Measurements from ENCODE around the gene GALNTL6.
"Not testable (repeated sequence)": the region's sequence is repeated elsewhere in the genome, so short reads cannot be mapped to it uniquely, and the experiment has no call there.

GALNTL6 gene

DNA sequence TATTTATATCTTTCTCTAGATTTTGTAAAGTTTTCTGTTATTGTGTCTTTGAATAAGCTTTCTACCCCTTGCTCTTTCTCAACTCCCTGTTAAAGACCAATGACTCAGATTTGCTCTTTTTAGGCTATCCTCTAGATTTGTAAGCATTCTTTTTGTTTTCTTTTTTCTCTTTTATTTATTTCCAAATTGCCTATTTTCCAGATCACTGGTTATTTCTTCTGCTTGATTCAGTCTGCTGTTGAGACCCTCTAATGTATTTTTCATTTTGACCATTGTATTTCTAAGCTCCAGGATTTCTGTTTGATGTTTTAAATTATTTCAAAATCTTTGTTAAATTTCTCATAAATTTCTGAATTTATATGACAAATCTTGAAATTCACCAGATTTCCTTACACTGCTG is 892.8 kb downstream of the GALNTL6 start:
- DNase-seq (ENCODE audit: insufficient read length, low spot score) = no peak
- FAIRE-seq = no peak

GRCh38 chr4:172707622-172708021 is 894.4 kb downstream of the GALNTL6 start:
- no peak for FAIRE-seq
- no peak for DNase-seq (ENCODE audit: insufficient read length, low spot score)

- DNase-seq (ENCODE audit: insufficient read length, low spot score) (no peak), FAIRE-seq (no peak)
Measured at GRCh38 chr4:172708184-172708583, 895.0 kb downstream of the GALNTL6 start.

DNA sequence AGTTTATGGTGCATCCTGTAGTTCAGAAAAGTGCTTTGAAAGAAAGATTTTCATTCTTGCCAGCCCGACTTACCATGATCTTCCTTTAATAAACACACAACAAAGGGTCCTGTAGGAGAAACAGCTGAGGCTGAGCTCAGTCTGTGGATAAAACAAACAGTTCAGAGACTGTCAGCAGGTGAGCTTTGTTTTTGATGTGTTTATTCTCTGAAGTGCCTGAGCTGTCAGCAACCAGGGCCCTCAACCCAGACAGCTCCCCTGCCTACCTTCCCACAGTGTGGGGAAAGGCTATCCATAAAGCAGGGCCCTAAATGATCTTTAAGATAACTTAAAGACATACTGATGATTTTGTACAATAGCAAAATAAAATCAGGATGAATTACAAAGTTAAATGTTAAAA is 896.2 kb downstream of the GALNTL6 start:
- no peak for DNase-seq (ENCODE audit: insufficient read length, low spot score)
- FAIRE-seq = no peak

- no peak for FAIRE-seq
- DNase-seq (ENCODE audit: insufficient read length, low spot score) = no peak
Measured at GRCh38 chr4:172716291-172716690, 903.1 kb downstream of the GALNTL6 start.

GRCh38 chr4:172721659-172722058 is 908.5 kb downstream of the GALNTL6 start:
- DNase-seq (ENCODE audit: insufficient read length, low spot score) (no peak), FAIRE-seq (no peak)

GRCh38 chr4:172725581-172725980 is 912.4 kb downstream of the GALNTL6 start:
- FAIRE-seq (no peak), DNase-seq (ENCODE audit: insufficient read length, low spot score) (no peak)

DNA sequence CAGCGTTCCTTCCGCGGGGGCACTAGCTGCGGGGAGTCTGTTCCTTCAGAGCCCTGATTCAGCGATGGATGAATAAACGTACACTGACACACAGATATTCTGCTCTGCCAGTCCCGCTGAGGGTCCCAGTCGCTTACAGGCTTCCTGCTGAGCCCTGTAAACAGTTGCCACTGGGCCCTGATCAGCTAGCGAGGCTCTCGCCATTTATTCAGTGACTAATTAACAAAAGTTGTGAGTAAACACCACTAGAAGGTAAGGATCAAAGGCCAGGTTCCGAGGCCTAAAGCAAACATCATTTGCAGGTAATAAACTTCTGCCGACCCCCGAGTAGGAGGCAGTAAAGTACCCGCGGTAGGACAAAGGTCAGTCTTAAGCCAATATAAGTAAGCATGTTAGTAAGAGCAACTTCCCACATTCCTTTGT is 912.8 kb downstream of the GALNTL6 start:
- FAIRE-seq = no peak

GRCh38 chr4:172727631-172728030 is 914.4 kb downstream of the GALNTL6 start:
- FAIRE-seq = no peak

More for the DNA sequence above, 912.8 kb downstream of the GALNTL6 start:
- no peak for DNase-seq (ENCODE audit: insufficient read length, low spot score)

GRCh38 chr4:172733645-172734044 is 920.4 kb downstream of the GALNTL6 start:
- FAIRE-seq; DNase-seq (ENCODE audit: insufficient read length, low spot score): not testable (repeated sequence)

More at GRCh38 chr4:172727631-172728030, 914.4 kb downstream of the GALNTL6 start:
- no peak for DNase-seq (ENCODE audit: insufficient read length, low spot score)

GRCh38 chr4:172734555-172734954 is 921.4 kb downstream of the GALNTL6 start:
- no peak for FAIRE-seq
- DNase-seq (ENCODE audit: insufficient read length, low spot score) = no peak

- no peak for FAIRE-seq
- DNase-seq (ENCODE audit: insufficient read length, low spot score) = no peak
Measured at GRCh38 chr4:172736046-172736445, 922.8 kb downstream of the GALNTL6 start.

- FAIRE-seq (no peak), DNase-seq (ENCODE audit: insufficient read length, low spot score) (no peak)
Measured at GRCh38 chr4:172740434-172740833, 927.2 kb downstream of the GALNTL6 start.

- no peak for FAIRE-seq
- no peak for DNase-seq (ENCODE audit: insufficient read length, low spot score)
Measured at GRCh38 chr4:172750910-172751309, 937.7 kb downstream of the GALNTL6 start.

GRCh38 chr4:172751550-172751949 is 938.3 kb downstream of the GALNTL6 start:
- DNase-seq (ENCODE audit: insufficient read length, low spot score) = no peak
- FAIRE-seq = no peak

- DNase-seq (ENCODE audit: insufficient read length, low spot score) (no peak), FAIRE-seq (no peak)
Measured at GRCh38 chr4:172758586-172759340, 945.6 kb downstream of the GALNTL6 start.

DNA sequence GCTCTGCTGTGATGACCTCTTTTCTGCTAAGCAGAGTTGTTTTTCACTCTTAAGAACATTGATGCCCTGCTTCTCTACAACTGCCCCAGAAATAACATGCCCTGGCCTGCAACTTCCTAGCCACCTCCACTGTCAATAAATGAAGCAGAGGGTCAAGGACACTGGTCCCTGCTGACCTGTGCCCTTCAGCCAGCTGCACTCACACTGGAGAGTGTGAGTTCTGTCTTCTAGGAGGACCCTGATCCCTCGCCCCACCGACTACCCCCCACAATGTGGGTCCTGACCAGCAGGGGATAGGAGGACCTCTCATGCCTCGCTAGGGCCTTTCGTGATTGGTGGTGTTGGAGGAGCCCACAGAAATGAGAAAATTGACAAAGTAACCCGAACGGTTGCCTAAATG is 947.3 kb downstream of the GALNTL6 start:
- no peak for FAIRE-seq
- DNase-seq (ENCODE audit: insufficient read length, low spot score) = no peak

- no peak for DNase-seq (ENCODE audit: insufficient read length, low spot score)
- FAIRE-seq = no peak
Measured at GRCh38 chr4:172762895-172763294, 949.7 kb downstream of the GALNTL6 start.

- FAIRE-seq = no peak
- no peak for DNase-seq (ENCODE audit: insufficient read length, low spot score)
Measured at GRCh38 chr4:172770787-172771186, 957.6 kb downstream of the GALNTL6 start.

GRCh38 chr4:172772781-172773180 is 959.6 kb downstream of the GALNTL6 start:
- DNase-seq (ENCODE audit: insufficient read length, low spot score) (no peak), FAIRE-seq (no peak)

GRCh38 chr4:172776203-172776861 is 963.1 kb downstream of the GALNTL6 start:
- FAIRE-seq = no peak
- no peak for DNase-seq (ENCODE audit: insufficient read length, low spot score)

GRCh38 chr4:172777729-172778431 is 964.7 kb downstream of the GALNTL6 start:
- DNase-seq (ENCODE audit: insufficient read length, low spot score) (no peak), FAIRE-seq (no peak)

Data from GM19239 (cell line).